Progenitor cell of endocrine pancreas (in vitro differentiated cells): ENCODE measurements around the gene HFM1. TPM values are rescaled to one million over a fixed set of nuclear protein-coding genes. Genes with fewer than 3 reads are reported as not detected.

Source experiments
- DNase-seq: peaks from one replicate; pipeline ENCODE4 v3.0.0; 2021; ENCODE audit warnings: low spot score; ENCODE audit not compliant: unreplicated experiment
- H3K27ac Mint-ChIP-seq: 2 replicates; pipeline ENCODE4 v1.8.0; 2021; ENCODE audit warnings: mild to moderate bottlenecking, moderate library complexity, mixed read lengths
- H3K27me3 Mint-ChIP-seq: 2 replicates; pipeline ENCODE4 v1.8.0; 2021; ENCODE audit warnings: mixed read lengths
- H3K36me3 Mint-ChIP-seq: 2 replicates; pipeline ENCODE4 v1.8.0; 2022; ENCODE audit warnings: mixed read lengths; ENCODE audit not compliant: insufficient read depth
- H3K4me1 Mint-ChIP-seq: 2 replicates; pipeline ENCODE4 v1.8.0; 2021; ENCODE audit warnings: low read depth, mixed read lengths
- H3K4me3 Mint-ChIP-seq: 2 replicates; pipeline ENCODE4 v1.8.0; 2021; ENCODE audit warnings: low read depth, mild to moderate bottlenecking, moderate library complexity, mixed read lengths
- H3K9me3 Mint-ChIP-seq: 2 replicates; pipeline ENCODE4 v1.8.0; 2021; ENCODE audit warnings: low read depth, mixed read lengths
- CTCF ChIP-seq: fragments of 200-600 bp; sonication (generic); IDR thresholded peaks from one replicate; pipeline ENCODE4 v1.5.0; 2021; ENCODE audit warnings: antibody characterized with exemption, mild to moderate bottlenecking; ENCODE audit not compliant: unreplicated experiment
- total RNA-seq: library from RNA; stranded (reverse); gene quantifications from 2 replicates; pipeline ENCODE4 v1.2.1, GENCODE V29; 2021

Gene HFM1
- total RNA-seq, 1 donor from 2014 or later: 9.5 TPM

- DNase-seq: no peak
- Mint-ChIP-seq H3K27me3 (no peaks in the 10 kb centered on the region), H3K4me1 (no peaks in the 10 kb centered on the region), H3K4me3 (no peak overlapping the region), H3K27ac (no peak overlapping the region), H3K9me3 (peaks cover 13% of the 10 kb centered on the region), H3K36me3 (peaks cover 23% of the 10 kb centered on the region)
- TF ChIP-seq CTCF: no peak
These were observed 69.8 kb downstream of the HFM1 start for GRCh38 chr1:91334856-91335255.

- Mint-ChIP-seq H3K4me1 (no peaks in the 10 kb centered on the region), H3K4me3 (no peak overlapping the region), H3K9me3 (peaks cover 2% of the 10 kb centered on the region), H3K27me3 (no peaks in the 10 kb centered on the region), H3K36me3 (peaks cover 15% of the 10 kb centered on the region), H3K27ac (no peak overlapping the region)
- DNase-seq: no peak
- no peak for TF ChIP-seq CTCF
These were observed 79.2 kb downstream of the HFM1 start for GRCh38 chr1:91325456-91325855.

GRCh38 chr1:91314643-91315042 lies 90.0 kb downstream of the HFM1 start:
- Mint-ChIP-seq H3K4me1 (no peaks in the 10 kb centered on the region), H3K36me3 (peaks cover 24% of the 10 kb centered on the region), H3K9me3 (peaks cover 11% of the 10 kb centered on the region), H3K27me3 (no peaks in the 10 kb centered on the region), H3K27ac (no peak overlapping the region), H3K4me3 (no peak overlapping the region)
- no peak for DNase-seq
- no peak for TF ChIP-seq CTCF

GRCh38 chr1:91311672-91312071 lies 93.0 kb downstream of the HFM1 start:
- Mint-ChIP-seq H3K4me1 (no peaks in the 10 kb centered on the region), H3K27ac (no peak overlapping the region), H3K9me3 (peaks cover 25% of the 10 kb centered on the region), H3K36me3 (peaks cover 30% of the 10 kb centered on the region), H3K27me3 (no peaks in the 10 kb centered on the region), H3K4me3 (no peak overlapping the region)
- TF ChIP-seq CTCF: no peak
- no peak for DNase-seq

GRCh38 chr1:91308544-91308943 lies 96.1 kb downstream of the HFM1 start:
- H3K4me1 Mint-ChIP-seq: no peaks in the 10 kb centered on the region
- peaks cover 30% of the 10 kb centered on the region for H3K36me3 Mint-ChIP-seq
- H3K4me3 Mint-ChIP-seq: no peak overlapping the region
- DNase-seq: no peak
- H3K27me3 Mint-ChIP-seq: no peaks in the 10 kb centered on the region
- peaks cover 25% of the 10 kb centered on the region for H3K9me3 Mint-ChIP-seq
- TF ChIP-seq CTCF: no peak
- no peak overlapping the region for H3K27ac Mint-ChIP-seq
